SW480 (cell line): ENCODE data around the gene DPEP2NB.
"Not testable (repeated sequence)": the region's sequence is repeated elsewhere in the genome, so short reads cannot be mapped to it uniquely, and the experiment has no call there.

Source experiments
- DNase-seq: peaks from one replicate; pipeline ENCODE4 v3.0.0-alpha.2; 2016; ENCODE audit warnings: low spot score

DPEP2NB gene

GRCh38 chr16:68015681-68016080 lies at the start of gene DPEP2NB:
TSS of gene DPEP2NB (minus strand) at chr16:68015911. CDS start at chr16:68015770, 141 bp downstream.
- DNase-seq: no peak

GRCh38 chr16:68064791-68065365 lies 49.2 kb upstream of the DPEP2NB start:
- DNase-seq: peak; percentile 67

DNA sequence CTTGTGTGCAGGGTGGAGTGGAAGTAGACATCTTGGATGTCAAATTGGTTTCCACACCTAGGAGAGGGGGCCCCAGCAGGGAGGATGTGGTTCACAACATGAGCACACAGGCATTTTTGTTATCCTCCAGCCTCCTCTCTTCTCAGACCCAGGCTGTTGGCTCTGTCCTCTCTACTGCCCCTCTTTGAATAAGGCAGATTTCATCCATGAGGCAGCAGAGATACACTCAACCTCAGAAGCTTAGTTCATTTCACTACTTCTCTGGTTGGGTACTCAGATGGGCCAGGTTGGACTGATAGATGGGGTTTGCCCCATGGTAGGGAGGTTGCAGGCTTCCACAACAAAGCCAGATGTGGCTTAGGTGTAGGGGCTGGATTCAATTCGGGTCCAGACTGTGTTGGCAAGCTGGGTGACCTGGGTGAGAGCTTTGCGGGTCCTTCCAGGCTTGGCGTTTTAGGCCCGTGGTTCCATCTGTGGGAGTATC lies 47.2 kb upstream of the DPEP2NB start:
- no peak for DNase-seq

DNA sequence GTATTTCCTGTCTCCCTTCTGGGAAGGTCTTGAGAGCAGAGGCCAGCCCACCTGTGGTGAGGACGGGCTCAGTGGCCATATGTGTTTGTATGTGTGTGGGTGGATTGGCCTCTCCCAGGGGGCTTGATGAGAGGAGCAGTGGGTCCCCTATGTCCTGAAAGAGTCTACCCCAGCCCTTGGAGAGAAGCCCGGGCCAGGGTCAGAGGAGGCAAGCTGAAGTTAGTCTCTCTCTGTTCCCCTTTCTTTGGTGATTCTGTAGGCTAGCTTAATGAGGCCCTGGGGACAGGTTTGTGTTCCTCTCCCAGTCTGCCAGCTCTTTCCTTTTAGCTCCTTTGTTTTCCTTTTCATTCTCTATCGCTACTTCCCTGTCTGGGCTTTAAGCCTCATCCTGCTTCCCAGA lies 45.7 kb upstream of the DPEP2NB start:
- no peak for DNase-seq

GRCh38 chr16:68059804-68060203 lies 44.1 kb upstream of the DPEP2NB start:
- no peak for DNase-seq

GRCh38 chr16:68055395-68055794 lies 39.7 kb upstream of the DPEP2NB start:
- DNase-seq: no peak

DNA sequence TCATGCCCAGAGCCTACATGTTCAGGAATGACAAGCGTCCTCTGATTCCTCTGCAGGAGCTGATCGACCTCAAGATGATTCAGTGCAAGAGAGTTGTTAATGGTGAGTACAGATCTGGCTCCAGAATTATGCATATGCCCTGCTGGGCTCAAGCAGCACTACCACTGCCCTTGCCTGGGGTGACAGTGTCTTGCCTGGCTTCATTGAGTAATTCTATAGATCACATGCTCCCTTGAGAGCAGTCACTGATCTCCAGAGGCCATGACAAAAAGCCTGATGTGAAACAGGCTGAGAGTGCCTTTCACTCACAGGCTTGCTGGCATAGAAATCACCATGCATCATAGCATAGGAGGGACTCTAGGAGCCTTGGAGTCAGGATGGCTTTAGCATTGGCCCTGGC lies 33.7 kb upstream of the DPEP2NB start:
- no peak for DNase-seq

DNA sequence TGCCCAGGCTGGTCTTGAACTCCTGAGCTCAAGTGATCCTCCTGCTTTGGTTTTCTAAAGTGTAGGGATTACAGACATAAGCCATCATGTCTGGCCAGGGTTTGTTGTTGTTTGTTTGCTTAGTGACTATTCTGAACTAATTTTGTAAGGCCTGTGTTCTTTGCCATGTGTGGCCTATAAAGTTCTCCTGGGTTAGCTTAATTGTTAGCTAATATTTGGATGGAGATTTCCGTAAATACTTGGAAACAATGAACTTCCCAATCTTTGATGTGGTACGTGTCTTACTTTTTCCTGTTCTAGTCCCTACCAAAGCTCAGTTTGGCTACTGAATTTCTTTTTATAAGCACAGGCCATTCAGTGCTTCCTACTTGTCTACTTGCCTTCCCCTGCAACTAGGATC lies 32.3 kb upstream of the DPEP2NB start:
- DNase-seq: no peak

GRCh38 chr16:68046106-68046505 lies 30.4 kb upstream of the DPEP2NB start:
- DNase-seq: no peak

- DNase-seq: no peak
Measured at GRCh38 chr16:68041783-68042182, 26.1 kb upstream of the DPEP2NB start.

DNA sequence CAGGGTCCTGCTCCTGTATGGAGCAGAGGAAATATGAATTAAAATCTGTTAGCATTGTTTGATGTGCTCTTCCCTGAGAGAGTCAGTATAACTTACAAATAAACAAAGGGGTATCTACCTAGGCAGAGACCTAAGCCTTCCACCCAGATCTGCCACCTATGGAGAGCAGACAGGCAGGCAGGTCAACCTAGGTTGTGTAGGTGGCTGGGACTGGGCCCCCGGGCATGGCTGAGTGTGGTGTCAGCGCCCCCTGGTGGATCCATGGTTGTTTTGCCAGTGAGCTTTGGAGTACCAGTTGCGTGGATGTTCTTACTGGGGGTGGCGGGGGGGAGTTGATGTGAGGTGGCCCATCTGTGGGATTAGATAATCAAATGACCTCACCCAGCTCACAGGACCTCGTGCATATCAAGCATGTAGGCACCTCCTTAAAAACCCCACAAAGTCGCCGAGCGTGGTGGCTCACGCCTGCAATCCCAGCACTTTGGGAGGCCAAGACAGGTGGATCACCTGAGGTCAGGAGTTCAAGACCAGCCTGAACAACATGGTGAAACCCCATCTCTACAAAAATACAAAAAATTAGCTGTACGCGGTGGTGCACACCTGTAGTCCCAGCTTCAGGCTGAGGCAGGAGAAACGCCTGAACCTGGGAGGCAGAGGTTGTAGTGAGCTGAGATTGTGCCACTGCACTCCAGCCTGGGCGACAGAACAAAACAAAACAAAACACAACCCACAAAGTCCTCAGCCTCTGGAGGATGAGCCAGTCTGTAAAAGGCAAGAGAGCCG lies 25.0 kb upstream of the DPEP2NB start:
- peak; percentile 74 for DNase-seq

DNA sequence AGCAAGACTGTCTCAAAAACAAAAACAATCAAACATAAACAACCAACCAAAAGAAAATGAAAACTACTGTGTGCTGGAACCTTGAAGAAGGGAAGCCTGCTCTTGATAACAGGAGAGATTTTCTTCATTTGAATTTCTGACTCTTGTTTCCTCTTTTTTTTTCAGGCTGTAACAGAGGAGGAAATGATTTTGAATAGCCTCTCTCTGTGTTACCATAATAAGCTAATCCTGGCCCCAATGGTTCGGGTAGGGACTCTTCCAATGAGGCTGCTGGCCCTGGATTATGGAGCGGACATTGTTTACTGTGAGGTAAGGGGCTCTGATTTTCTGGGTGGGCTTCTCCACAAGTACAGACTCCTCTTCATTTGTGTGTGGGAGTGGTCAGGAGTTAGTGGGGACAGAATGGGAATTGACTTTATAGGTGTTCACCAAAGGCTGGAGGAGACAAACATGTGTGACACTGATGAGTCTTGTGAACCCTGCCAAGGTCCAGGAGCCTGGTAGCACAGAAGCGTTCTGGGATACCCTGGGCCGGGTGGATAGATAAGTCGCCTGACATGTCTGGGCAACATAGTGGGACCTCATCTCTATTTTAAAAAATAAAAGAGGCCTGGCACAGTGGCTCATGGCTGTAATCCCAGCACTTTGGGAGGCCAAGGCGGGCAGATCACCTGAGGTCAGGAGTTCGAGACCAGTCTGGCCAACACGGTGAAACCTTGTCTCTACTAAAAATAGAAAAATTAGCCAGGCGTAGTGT lies 22.3 kb upstream of the DPEP2NB start:
- DNase-seq: no peak

DNA sequence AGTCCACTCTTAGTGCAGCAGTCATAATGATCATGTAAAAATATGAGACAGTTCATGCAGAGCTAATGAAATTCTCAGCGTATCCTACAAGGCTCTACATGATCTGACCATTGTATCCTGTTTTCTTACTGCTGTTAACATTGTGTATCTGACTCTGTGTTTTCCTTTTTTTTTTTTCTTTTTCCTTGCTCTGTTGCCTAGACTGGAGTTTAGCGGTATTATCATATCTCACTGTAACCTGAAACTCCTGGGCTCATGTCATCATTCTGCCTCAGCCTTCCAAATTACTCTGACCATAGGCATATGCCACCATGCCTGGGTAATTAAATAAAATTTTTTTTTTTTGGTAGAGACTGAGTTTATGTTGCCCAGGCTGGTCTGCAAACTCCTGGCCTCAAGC lies 19.5 kb upstream of the DPEP2NB start:
- DNase-seq: no peak

DNA sequence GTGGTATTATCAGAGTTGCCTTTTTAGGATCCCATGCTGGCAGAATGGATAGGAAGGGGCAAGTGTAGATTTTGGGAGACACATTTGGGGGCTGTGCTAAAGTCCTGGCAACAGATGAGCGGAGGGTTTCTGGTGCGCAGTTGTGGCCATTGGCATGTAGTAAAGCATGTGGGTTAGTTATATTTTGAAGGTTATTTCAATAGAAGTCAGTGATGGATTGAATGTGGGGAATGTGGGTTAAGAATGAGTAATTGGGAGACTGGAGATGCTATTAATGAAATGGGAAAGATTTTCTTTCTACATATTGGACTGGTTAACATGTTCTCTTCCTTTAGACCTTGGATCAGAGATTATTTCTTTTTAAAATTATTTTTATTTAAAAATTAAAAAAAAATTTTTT lies 17.4 kb upstream of the DPEP2NB start:
- DNase-seq: no peak

- DNase-seq: no peak
Measured at GRCh38 chr16:68031951-68032350, 16.2 kb upstream of the DPEP2NB start.

DNA sequence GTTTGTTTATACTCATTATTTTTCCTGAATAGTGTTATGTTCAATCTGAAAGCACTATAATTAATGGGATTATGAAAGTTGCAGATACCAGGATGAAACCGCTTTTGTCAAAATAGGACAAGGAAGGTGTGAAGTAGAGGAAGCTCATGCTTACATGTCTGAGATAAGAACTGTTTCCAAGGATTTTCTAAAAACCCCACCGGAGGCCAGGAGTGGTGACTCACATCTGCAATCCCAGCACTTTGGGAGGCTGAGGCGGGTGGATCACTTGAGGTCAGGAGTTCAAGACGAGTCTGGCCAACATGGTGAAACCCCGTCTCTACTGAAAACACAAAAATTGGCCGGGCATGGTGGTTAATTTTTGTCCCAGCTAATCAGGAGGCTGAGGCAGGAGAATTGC lies 14.4 kb upstream of the DPEP2NB start:
- not testable (repeated sequence) for DNase-seq

DNA sequence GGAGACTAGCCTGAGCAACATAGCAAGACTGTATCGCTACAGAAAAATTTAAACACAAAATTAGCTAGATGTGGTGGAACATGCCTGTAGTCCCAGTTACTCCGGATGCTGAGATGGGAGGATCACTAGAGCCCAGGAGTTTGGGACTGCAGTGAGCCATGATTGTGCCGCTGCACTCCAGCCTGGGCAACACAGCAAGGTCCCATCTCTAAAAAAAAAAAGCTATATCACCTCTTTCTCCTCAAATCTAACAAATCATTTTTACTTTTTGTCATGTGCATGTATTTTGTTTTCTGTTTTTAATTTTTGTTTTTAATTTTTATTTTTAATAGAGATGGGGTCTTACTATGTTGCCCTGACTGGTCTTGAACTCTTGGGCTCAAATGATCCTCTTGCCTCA lies 13.3 kb upstream of the DPEP2NB start:
- no peak for DNase-seq

DNA sequence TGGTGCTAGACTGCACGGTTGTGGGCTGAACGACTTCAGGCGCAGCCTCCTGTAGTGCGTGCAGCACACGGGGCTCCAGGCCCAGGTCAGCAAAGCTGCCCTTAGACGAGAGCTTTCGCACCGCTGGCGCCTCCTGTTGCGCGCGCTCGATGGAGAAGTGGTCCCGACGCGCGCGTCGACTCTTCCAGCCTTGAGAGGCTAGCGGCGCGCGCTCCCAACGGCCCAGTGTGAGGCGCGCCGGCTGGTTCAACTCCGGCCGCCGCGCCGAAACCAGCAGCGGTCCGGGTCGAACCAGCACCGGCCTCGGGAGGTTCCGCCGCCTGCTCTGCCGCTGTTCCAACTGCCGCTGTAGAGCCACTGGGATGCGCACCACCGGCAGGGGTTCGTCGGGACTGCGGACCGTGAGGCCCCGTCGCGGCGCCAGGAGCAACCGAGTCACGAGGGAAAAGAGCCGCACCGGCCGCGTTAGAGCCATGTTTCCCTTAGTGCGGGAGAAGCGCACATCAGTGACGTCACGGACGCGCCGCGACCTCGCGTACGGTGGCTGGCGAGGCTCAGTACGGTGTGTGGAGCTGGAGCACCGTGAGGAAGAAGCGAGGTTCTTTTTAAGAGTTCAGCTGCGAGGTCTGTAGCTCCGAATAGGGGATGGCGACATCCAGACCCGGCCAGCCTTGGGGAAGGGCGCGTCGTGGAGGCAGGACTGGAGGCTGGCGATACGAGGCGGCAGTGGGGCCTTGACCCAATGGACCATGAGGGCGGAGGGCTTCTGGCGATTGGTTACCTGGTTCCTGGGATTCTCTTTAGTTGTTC lies 7.2 kb upstream of the DPEP2NB start, which contains the start of the genes DDX28 and DUS2:
Gene DDX28 (minus strand): TSS at position 505 of the 810 bp plus-strand sequence. CDS start 30 bp downstream, at position 475.
Gene DUS2 (plus strand): TSS at position 557 of the 810 bp plus-strand sequence. CDS start 14,740 bp downstream, outside the sequence.
- DNase-seq: peak; percentile 78

GRCh38 chr16:68022278-68022727 lies 6.6 kb upstream of the DPEP2NB start:
- no peak for DNase-seq

DNA sequence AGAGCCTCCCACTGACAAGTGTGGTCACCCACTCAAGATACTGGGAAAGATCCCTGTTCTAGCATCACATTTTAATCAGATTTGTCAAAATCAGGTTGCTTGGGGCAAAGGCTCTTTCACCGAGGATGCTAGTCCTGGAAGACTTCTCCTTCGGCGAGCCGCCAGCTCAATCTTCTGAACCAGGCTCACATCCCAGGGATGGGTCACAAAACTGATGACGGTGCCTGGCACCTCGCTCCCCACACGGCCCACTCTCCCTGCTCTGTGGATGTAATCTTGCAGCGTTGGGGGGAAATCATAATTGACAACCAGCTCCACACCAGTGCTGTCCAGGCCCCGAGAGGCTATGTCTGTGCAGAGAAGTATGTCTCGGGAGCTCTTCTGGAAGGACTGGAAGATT lies 5.8 kb upstream of the DPEP2NB start:
- DNase-seq: no peak

DNA sequence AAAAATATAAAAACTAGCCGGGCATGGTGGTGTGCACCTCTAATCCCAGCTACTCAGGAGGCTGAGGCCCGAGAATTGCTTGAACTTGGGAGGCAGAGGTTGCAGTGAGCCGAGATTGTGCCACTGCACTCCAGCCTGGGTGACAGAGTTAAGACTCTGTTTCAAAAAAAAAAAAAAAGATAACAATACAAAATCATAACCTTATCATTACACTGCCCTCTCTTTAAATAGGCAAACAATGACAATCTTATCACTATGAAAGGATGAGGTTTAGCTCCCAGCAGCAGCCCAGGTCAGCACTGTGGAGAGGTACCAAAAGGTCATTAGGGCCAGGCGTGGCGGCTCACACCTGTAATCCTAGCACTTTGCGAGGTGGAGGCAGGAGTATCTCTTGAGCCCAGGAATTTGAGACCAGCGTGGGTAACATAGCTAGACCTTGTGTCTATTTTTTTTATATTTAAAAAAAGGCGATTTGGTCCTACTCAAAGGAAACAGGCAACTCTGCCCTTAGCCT lies 3.5 kb upstream of the DPEP2NB start:
- DNase-seq: no peak
